OCI-LY1 (cell line): ENCODE measurements around the gene CORO2B.

ENCODE experiments used
- H2AFZ ChIP-seq: fragments of 200-600 bp; sonication (generic), shearing (Covaris generic); 2 replicates; pipeline ENCODE4 v1.6.0; 2014; ENCODE audit warnings: antibody characterized with exemption, mild to moderate bottlenecking, low read length
- H3F3A ChIP-seq: fragments of 200-600 bp; sonication (generic), shearing (Covaris generic); 2 replicates; pipeline ENCODE4 v1.6.0; 2014; ENCODE audit warnings: mild to moderate bottlenecking, antibody characterized with exemption, low read length, moderate library complexity; ENCODE audit not compliant: insufficient read depth
- H3K27ac ChIP-seq: fragments of 200-600 bp; sonication (generic); 2 replicates; pipeline ENCODE4 v1.5.1; 2014; ENCODE audit warnings: low read length, mixed run types, mild to moderate bottlenecking, low read depth; ENCODE audit not compliant: poor library complexity, severe bottlenecking
- H3K27me3 ChIP-seq: fragments of 200-600 bp; sonication (generic); 2 replicates; pipeline ENCODE4 v1.6.0; 2014; ENCODE audit warnings: antibody characterized with exemption, mild to moderate bottlenecking, low read length, moderate library complexity; ENCODE audit not compliant: insufficient read depth
- H3K36me3 ChIP-seq: fragments of 200-600 bp; sonication (generic); 2 replicates; pipeline ENCODE4 v1.6.1; 2014; ENCODE audit warnings: mild to moderate bottlenecking, antibody characterized with exemption, low read length, moderate library complexity, mixed read lengths; ENCODE audit not compliant: insufficient read depth
- H3K4me1 ChIP-seq: fragments of 200-600 bp; sonication (generic); 2 replicates; pipeline ENCODE4 v1.5.1; 2014; ENCODE audit warnings: mild to moderate bottlenecking, low read length, moderate library complexity; ENCODE audit not compliant: insufficient read depth, severe bottlenecking
- H3K4me2 ChIP-seq: fragments of 200-600 bp; sonication (generic), shearing (Covaris generic); 2 replicates; pipeline ENCODE4 v1.6.1; 2014; ENCODE audit warnings: low read length
- H3K4me3 ChIP-seq: fragments of 200-600 bp; sonication (generic); 2 replicates; pipeline ENCODE4 v1.5.1; 2014; ENCODE audit warnings: low read length, low read depth, mild to moderate bottlenecking, mixed read lengths; ENCODE audit not compliant: poor library complexity, severe bottlenecking
- H3K79me2 ChIP-seq: fragments of 200-600 bp; shearing (Covaris generic); 2 replicates; pipeline ENCODE4 v1.6.1; 2016; ENCODE audit warnings: mixed run types, low read length, mixed read lengths; ENCODE audit not compliant: insufficient read depth
- H3K9ac ChIP-seq: fragments of 200-600 bp; sonication (generic), shearing (Covaris generic); 2 replicates; pipeline ENCODE4 v1.6.1; 2014; ENCODE audit warnings: mild to moderate bottlenecking, low read length, mixed read lengths
- H3K9me2 ChIP-seq: fragments of 200-600 bp; sonication (generic), shearing (Covaris generic); 2 replicates; pipeline ENCODE4 v1.6.1; 2014; ENCODE audit warnings: low read depth, mild to moderate bottlenecking, low read length, mixed read lengths
- H3K9me3 ChIP-seq: fragments of 200-600 bp; shearing (Covaris generic); 2 replicates; pipeline ENCODE4 v1.6.1; 2014; ENCODE audit warnings: low read length, mixed read lengths
- H4K20me1 ChIP-seq: fragments of 200-600 bp; sonication (generic), shearing (Covaris generic); 2 replicates; pipeline ENCODE4 v1.6.0; 2016; ENCODE audit warnings: mild to moderate bottlenecking, low read length; ENCODE audit not compliant: insufficient read depth
- CTCF ChIP-seq: fragments of 200-600 bp; sonication (generic), shearing (Covaris generic); IDR thresholded peaks from 2 replicates; pipeline ENCODE4 v1.5.1; 2017; ENCODE audit warnings: mild to moderate bottlenecking, antibody characterized with exemption, low read length, moderate library complexity, mixed read lengths
- EZH2 ChIP-seq: fragments of 200-600 bp; sonication (generic), shearing (Covaris generic); IDR thresholded peaks from 2 replicates; pipeline ENCODE4 v1.8.0; 2017; ENCODE audit warnings: borderline replicate concordance, mixed run types, mild to moderate bottlenecking, antibody characterized with exemption, low read length, moderate library complexity, mixed read lengths

CORO2B gene

GRCh38 chr15:68543165-68544008 lies 35.4 kb upstream of the CORO2B start:
- Histone ChIP-seq H3K4me1 (no peaks in the 10 kb centered on the region), H2AFZ (no peak overlapping the region), H3K9ac (no peak overlapping the region), H3K4me2 (no peak overlapping the region), H4K20me1 (no peaks in the 10 kb centered on the region), H3K9me2 (no peaks in the 10 kb centered on the region), H3K79me2 (no peaks in the 10 kb centered on the region), H3K27ac (no peak overlapping the region), H3K36me3 (no peaks in the 10 kb centered on the region), H3F3A (no peaks in the 10 kb centered on the region), H3K27me3 (no peaks in the 10 kb centered on the region), H3K4me3 (no peak overlapping the region), H3K9me3 (peaks cover 3% of the 10 kb centered on the region; the same call in 1 of the 2 replicates)
- TF ChIP-seq EZH2 (no peak), CTCF (no peak)

GRCh38 chr15:68546318-68546717 lies 32.5 kb upstream of the CORO2B start:
- no peak overlapping the region for H3K27ac ChIP-seq
- H3K4me1 ChIP-seq, result no peaks in the 10 kb centered on the region
- H3K9ac ChIP-seq, result no peak overlapping the region
- H2AFZ ChIP-seq, result no peak overlapping the region
- no peaks in the 10 kb centered on the region for H3K9me3 ChIP-seq
- H3K9me2 ChIP-seq, result no peaks in the 10 kb centered on the region
- H3K79me2 ChIP-seq, result no peaks in the 10 kb centered on the region
- TF ChIP-seq EZH2 (no peak), CTCF (no peak)
- no peak overlapping the region for H3K4me3 ChIP-seq
- H3F3A ChIP-seq, result no peaks in the 10 kb centered on the region
- H3K36me3 ChIP-seq, result no peaks in the 10 kb centered on the region
- no peaks in the 10 kb centered on the region for H4K20me1 ChIP-seq
- no peaks in the 10 kb centered on the region for H3K27me3 ChIP-seq
- no peak overlapping the region for H3K4me2 ChIP-seq

GRCh38 chr15:68548364-68548763 lies 30.4 kb upstream of the CORO2B start:
- no peak overlapping the region for H2AFZ ChIP-seq
- no peaks in the 10 kb centered on the region for H3K4me1 ChIP-seq
- H3K4me2 ChIP-seq, result no peak overlapping the region
- no peaks in the 10 kb centered on the region for H3F3A ChIP-seq
- H3K9ac ChIP-seq, result no peak overlapping the region
- no peaks in the 10 kb centered on the region for H3K27me3 ChIP-seq
- H3K9me3 ChIP-seq, result no peaks in the 10 kb centered on the region
- no peak overlapping the region for H3K27ac ChIP-seq
- H3K9me2 ChIP-seq, result no peaks in the 10 kb centered on the region
- TF ChIP-seq CTCF, result no peak
- no peak for TF ChIP-seq EZH2
- no peaks in the 10 kb centered on the region for H4K20me1 ChIP-seq
- H3K36me3 ChIP-seq, result no peaks in the 10 kb centered on the region
- no peak overlapping the region for H3K4me3 ChIP-seq
- no peaks in the 10 kb centered on the region for H3K79me2 ChIP-seq
